Activated CD4-positive, alpha-beta T cell treated with anti-CD3 and anti-CD28 coated beads for 4 hours (primary cell): ENCODE measurements around the gene TAF4.

Experiments
- DNase-seq, 2 donors: peaks; one replicate each; pipeline ENCODE4 v3.0.0-alpha.2; 2020

The TAF4 gene

GRCh38 chr20:61927193-61927825 is 138.4 kb downstream of the TAF4 start:
- no peak for DNase-seq

GRCh38 chr20:61926796-61927192 is 138.9 kb downstream of the TAF4 start:
- DNase-seq: no peak

GRCh38 chr20:61926253-61926613 is 139.4 kb downstream of the TAF4 start:
- DNase-seq: no peak

- no peak for DNase-seq
Observed at GRCh38 chr20:61925555-61926252, 140.0 kb downstream of the TAF4 start.

GRCh38 chr20:61924858-61925554 is 140.7 kb downstream of the TAF4 start:
- DNase-seq: no peak
